ENCODE data around the gene IFRD1. TPM values are rescaled to one million over a fixed set of nuclear protein-coding genes. Genes with fewer than 3 reads are reported as not detected.
"Not testable (repeated sequence)": the region's sequence is repeated elsewhere in the genome, so short reads cannot be mapped to it uniquely, and the experiment has no call there.

IFRD1 gene
- total RNA-seq, 1 donor from 2014 or later, result 15.1 TPM

DNA sequence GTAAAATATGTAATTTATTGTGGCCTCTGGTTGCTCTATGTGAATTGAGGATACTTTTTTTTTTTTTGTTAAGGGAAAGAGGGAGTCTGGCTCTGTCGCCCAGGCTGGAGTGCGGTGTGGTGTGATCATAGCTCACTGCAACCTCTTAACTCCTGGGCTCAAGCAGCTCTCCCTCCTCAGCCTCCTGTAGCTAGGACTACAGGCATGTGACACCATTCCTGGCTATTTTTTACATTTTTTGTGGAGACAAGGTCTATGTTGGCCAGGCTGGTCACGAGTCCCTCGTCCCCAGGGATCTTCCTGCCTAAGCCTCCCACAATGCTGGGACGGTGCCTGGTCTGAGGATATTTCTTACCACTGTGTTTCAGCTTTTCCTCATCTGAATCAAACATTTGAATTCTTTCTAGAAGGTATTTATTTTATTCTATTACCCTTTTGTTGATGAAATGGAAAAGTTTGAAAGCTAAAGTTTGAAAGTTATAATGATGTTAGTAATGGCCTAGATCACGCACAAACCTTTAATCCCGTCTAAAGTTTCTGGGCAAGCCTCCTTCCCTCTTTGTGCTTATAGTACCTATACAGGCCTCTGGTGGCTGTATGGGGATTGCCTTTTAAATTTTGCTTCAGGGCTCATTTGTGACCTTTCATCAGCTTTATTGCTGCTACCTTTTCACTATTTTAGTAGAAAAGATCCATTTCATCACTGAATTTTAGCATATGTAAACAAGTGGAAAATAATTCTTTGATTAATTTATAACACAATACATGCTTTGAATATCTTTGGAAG, 2.0 kb downstream of the IFRD1 start:
- Histone ChIP-seq H3K4me1 (ENCODE audit: control insufficient read depth in 3 of 3, insufficient read depth in 3 of 3, low read length in 3 of 3) (peaks cover 15 to 35% (median 23%) of the 10 kb centered on the region in 3 donors), H3K4me3 (ENCODE audit: low read length in 3 of 3) (peak overlapping the region; percentile 88 to 97 (median 94)), H3K9me3 (ENCODE audit: control insufficient read depth in 3 of 3, low read length in 3 of 3) (no peaks in the 10 kb centered on the region), H3K27me3 (ENCODE audit: control insufficient read depth in 3 of 3, insufficient read depth in 3 of 3, low read length in 3 of 3) (no peaks in the 10 kb centered on the region), H3K27ac (ENCODE audit: low read depth, low read length) (peak overlapping the region; percentile 99), H3K9ac (ENCODE audit: low read depth in 1 of 3, low read length in 3 of 3) (peak overlapping the region; percentile 98 to 99 (median 99)), H3K36me3 (ENCODE audit: control insufficient read depth in 3 of 3, insufficient read depth in 3 of 3, low read length in 3 of 3) (peaks cover 8 to 17% (median 10%) of the 10 kb centered on the region in 3 donors)

DNA sequence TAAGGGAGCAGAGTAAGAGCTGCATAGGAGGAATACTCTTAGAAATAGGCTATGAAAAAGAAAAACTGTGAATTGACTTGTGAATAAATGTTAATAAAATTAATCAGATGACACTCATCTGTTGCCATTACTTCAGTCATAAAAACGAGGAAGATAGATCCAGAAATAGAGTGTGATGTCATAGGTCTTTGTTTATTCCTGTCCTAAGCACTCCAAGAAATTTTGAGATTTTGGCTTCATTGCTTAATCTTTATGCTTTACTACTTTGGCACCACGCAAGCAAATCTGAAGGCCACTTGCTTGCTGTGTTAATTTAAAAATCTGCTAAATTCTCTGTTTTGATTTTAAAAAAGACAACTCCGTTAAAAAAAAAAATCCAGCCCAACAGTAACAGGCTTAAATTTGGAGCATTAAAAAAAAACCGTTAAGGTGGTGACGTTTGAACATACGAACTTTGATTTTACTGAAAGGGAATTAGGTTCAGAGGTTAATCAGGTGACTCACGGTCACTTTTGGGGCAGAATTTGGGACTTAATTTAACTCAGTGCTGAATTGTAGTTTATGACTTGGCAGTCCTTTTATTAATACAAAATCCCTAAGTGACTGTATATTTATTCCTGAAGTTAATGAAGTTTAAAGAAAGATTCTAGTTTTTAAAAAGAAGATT, 3.4 kb downstream of the IFRD1 start:
- Histone ChIP-seq H3K9ac (ENCODE audit: low read depth in 1 of 3, low read length in 3 of 3) (peak overlapping the region; percentile 98 to 99 (median 99)), H3K36me3 (ENCODE audit: control insufficient read depth in 3 of 3, insufficient read depth in 3 of 3, low read length in 3 of 3) (peaks cover 13 to 27% (median 13%) of the 10 kb centered on the region in 3 donors), H3K4me3 (ENCODE audit: low read length in 3 of 3) (peak overlapping the region; percentile 16 to 97 (median 37)), H3K4me1 (ENCODE audit: control insufficient read depth in 3 of 3, insufficient read depth in 3 of 3, low read length in 3 of 3) (peaks cover 8 to 31% (median 17%) of the 10 kb centered on the region in 3 donors), H3K27me3 (ENCODE audit: control insufficient read depth in 3 of 3, insufficient read depth in 3 of 3, low read length in 3 of 3) (no peaks in the 10 kb centered on the region), H3K9me3 (ENCODE audit: control insufficient read depth in 3 of 3, low read length in 3 of 3) (no peaks in the 10 kb centered on the region), H3K27ac (ENCODE audit: low read depth, low read length) (peak overlapping the region; percentile 99)

DNA sequence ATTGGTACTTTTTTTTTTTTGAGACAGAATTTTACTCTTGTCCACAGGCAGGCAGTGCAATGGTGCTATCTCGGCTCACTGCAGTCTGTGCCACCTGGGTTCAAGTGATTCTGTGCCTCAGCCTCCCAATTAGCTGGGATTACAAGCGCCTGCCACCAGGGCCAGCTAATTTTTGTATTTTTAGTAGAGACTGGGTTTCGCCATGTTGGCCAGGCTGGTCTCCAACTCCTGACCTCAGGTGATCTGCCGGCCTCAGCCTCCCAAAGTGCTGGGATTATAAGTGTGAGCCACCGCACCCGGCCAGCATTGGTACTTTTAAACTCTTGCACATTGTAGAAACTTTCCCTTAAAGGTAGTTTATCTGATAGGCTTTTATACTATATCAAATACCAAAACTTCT, 3.9 kb downstream of the IFRD1 start:
- H3K36me3 ChIP-seq (ENCODE audit: control insufficient read depth in 3 of 3, insufficient read depth in 3 of 3, low read length in 3 of 3), result peaks cover 17 to 33% (median 18%) of the 10 kb centered on the region in 3 donors
- H3K9ac ChIP-seq (ENCODE audit: low read depth in 1 of 3, low read length in 3 of 3), result peak overlapping the region; percentile 98 to 99 (median 99)
- H3K9me3 ChIP-seq (ENCODE audit: control insufficient read depth in 3 of 3, low read length in 3 of 3); H3K27me3 ChIP-seq (ENCODE audit: control insufficient read depth in 3 of 3, insufficient read depth in 3 of 3, low read length in 3 of 3): not testable (repeated sequence)
- peaks cover 6 to 31% (median 16%) of the 10 kb centered on the region in 3 donors for H3K4me1 ChIP-seq (ENCODE audit: control insufficient read depth in 3 of 3, insufficient read depth in 3 of 3, low read length in 3 of 3)
- H3K4me3 ChIP-seq (ENCODE audit: low read length in 3 of 3), result peak overlapping the region; percentile 16 to 97 (median 37)
- H3K27ac ChIP-seq (ENCODE audit: low read depth, low read length), result peak overlapping the region; percentile 99

DNA sequence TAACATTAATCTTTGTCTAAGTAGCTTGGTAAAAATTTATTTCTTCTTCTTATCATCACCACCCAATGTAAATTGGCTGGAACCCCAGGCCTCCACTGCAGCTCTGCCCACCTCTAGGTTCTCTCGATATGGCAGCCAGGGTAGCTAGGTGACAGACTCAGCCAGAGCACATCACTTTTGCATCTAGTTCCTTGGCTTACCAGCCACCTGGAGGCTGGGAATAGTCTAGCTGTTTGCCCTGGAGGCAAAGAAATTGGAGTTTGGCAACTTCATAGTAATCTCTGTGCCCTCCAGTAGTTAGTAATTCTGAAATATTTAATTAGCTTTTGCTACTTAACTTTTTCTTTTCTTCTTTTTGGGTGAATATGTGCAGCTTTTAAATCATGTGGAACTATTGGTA, 9.4 kb downstream of the IFRD1 start:
- H3K4me3 ChIP-seq (ENCODE audit: low read length in 3 of 3), result no peak overlapping the region
- no peaks in the 10 kb centered on the region for H3K9me3 ChIP-seq (ENCODE audit: control insufficient read depth in 3 of 3, low read length in 3 of 3)
- no peak overlapping the region for H3K27ac ChIP-seq (ENCODE audit: low read depth, low read length)
- no peaks in the 10 kb centered on the region for H3K27me3 ChIP-seq (ENCODE audit: control insufficient read depth in 3 of 3, insufficient read depth in 3 of 3, low read length in 3 of 3)
- no peak overlapping the region for H3K9ac ChIP-seq (ENCODE audit: low read depth in 1 of 3, low read length in 3 of 3)
- H3K36me3 ChIP-seq (ENCODE audit: control insufficient read depth in 3 of 3, insufficient read depth in 3 of 3, low read length in 3 of 3), result peaks cover 29 to 68% (median 57%) of the 10 kb centered on the region in 3 donors
- H3K4me1 ChIP-seq (ENCODE audit: control insufficient read depth in 3 of 3, insufficient read depth in 3 of 3, low read length in 3 of 3), result peaks cover 11 to 22% (median 21%) of the 10 kb centered on the region in 3 donors

DNA sequence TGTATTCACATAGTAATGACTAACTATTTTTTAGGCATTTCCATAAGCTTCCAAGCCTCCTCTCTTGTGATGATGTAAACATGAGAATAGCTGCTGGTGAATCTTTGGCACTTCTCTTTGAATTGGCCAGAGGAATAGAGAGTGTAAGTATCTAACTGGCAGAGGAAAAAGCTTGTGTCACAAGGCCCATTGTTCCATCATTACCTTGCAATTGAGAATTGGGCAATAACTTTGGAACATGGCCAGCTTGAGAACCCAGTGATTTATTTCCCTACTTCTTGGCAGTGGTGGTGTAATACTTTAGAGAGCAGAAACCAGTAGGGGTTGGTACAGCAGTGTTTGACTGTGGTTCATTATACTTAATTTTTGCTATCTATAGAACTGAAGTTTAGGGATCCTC, 12.0 kb downstream of the IFRD1 start:
- Histone ChIP-seq H3K27me3 (ENCODE audit: control insufficient read depth in 3 of 3, insufficient read depth in 3 of 3, low read length in 3 of 3) (no peaks in the 10 kb centered on the region), H3K4me3 (ENCODE audit: low read length in 3 of 3) (no peak overlapping the region), H3K9me3 (ENCODE audit: control insufficient read depth in 3 of 3, low read length in 3 of 3) (no peaks in the 10 kb centered on the region), H3K36me3 (ENCODE audit: control insufficient read depth in 3 of 3, insufficient read depth in 3 of 3, low read length in 3 of 3) (peaks cover 23 to 59% (median 55%) of the 10 kb centered on the region in 3 donors), H3K9ac (ENCODE audit: low read depth in 1 of 3, low read length in 3 of 3) (no peak overlapping the region), H3K27ac (ENCODE audit: low read depth, low read length) (peak overlapping the region; percentile 4), H3K4me1 (ENCODE audit: control insufficient read depth in 3 of 3, insufficient read depth in 3 of 3, low read length in 3 of 3) (peaks cover 12 to 28% (median 26%) of the 10 kb centered on the region in 3 donors)

DNA sequence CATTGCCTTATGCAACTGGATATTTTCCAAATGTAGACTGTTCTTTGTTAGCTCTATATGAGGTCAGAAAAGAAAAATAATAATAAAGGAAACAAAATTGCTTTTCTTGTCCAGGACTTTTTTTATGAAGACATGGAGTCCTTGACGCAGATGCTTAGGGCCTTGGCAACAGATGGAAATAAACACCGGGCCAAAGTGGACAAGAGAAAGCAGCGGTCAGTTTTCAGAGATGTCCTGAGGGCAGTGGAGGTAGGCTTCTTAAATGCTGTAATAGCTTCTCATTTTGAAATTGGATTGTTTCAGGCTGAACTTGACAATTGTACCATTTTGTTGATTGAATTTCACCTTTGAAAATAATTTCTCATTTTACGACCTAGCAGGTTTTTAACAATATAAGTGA, 17.6 kb downstream of the IFRD1 start:
- H3K4me1 ChIP-seq (ENCODE audit: control insufficient read depth in 3 of 3, insufficient read depth in 3 of 3, low read length in 3 of 3), result peaks cover 18 to 28% (median 25%) of the 10 kb centered on the region in 3 donors
- no peak overlapping the region for H3K27ac ChIP-seq (ENCODE audit: low read depth, low read length)
- H3K36me3 ChIP-seq (ENCODE audit: control insufficient read depth in 3 of 3, insufficient read depth in 3 of 3, low read length in 3 of 3), result peaks cover 18 to 56% (median 56%) of the 10 kb centered on the region in 3 donors
- no peaks in the 10 kb centered on the region for H3K9me3 ChIP-seq (ENCODE audit: control insufficient read depth in 3 of 3, low read length in 3 of 3)
- no peaks in the 10 kb centered on the region for H3K27me3 ChIP-seq (ENCODE audit: control insufficient read depth in 3 of 3, insufficient read depth in 3 of 3, low read length in 3 of 3)
- no peak overlapping the region for H3K4me3 ChIP-seq (ENCODE audit: low read length in 3 of 3)
- no peak overlapping the region for H3K9ac ChIP-seq (ENCODE audit: low read depth in 1 of 3, low read length in 3 of 3)

DNA sequence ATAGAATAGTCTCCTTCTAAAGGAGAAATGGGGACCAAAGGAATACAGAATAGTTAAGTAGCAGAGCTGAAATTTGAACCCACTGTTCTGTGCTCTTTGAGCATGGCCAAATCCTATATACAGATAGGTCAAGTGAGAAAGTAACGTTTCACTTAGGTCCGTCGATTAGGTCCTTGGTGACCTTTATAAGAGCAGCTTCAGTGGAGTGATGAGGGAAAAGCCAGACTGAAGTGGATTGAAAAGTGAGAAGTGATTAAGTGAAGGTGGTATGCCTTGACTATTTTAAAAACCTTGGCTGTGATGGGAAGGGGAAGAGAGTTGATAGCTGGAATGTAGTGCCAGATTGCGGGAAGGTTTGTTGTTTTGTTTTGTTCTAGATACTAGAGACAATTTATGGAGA, 19.9 kb downstream of the IFRD1 start:
- Histone ChIP-seq H3K36me3 (ENCODE audit: control insufficient read depth in 3 of 3, insufficient read depth in 3 of 3, low read length in 3 of 3) (peaks cover 20 to 52% (median 51%) of the 10 kb centered on the region in 3 donors), H3K9me3 (ENCODE audit: control insufficient read depth in 3 of 3, low read length in 3 of 3) (no peaks in the 10 kb centered on the region), H3K27ac (ENCODE audit: low read depth, low read length) (no peak overlapping the region), H3K27me3 (ENCODE audit: control insufficient read depth in 3 of 3, insufficient read depth in 3 of 3, low read length in 3 of 3) (no peaks in the 10 kb centered on the region), H3K4me1 (ENCODE audit: control insufficient read depth in 3 of 3, insufficient read depth in 3 of 3, low read length in 3 of 3) (peaks cover 14 to 20% (median 19%) of the 10 kb centered on the region in 3 donors), H3K4me3 (ENCODE audit: low read length in 3 of 3) (no peak overlapping the region), H3K9ac (ENCODE audit: low read depth in 1 of 3, low read length in 3 of 3) (no peak overlapping the region)

DNA sequence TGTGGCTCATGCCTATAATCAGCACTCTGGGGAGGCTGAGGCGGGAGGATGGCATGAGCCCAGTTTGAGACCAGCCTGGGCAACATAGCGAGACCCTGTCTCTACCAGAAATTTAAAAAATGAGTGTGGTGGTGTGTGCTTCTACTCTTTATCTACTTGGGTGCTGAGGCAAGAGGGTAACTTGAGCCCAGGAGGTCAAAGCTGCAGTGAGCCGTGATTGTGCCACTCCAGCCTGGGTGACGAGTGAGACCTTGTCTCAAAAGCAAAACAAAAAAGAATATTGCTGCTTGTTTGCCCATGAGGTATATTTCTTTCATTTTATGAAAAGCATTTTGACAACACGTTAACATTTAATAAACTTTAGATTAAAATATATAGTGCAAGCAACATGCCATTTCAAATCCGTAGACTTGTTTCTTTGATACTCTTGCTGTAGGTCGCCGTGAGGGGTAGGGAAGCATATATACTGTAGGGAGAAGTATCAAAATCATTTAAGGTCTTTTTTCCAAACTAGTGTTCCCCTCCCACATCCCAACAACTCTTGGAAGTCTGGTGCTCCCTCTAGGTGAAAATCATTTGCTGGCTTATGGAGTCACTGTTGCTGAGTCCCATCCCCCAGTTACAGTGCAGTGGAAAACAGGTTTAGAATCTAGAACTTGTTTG, 26.3 kb downstream of the IFRD1 start:
- H3K27ac ChIP-seq (ENCODE audit: low read depth, low read length), result no peak overlapping the region
- no peaks in the 10 kb centered on the region for H3K9me3 ChIP-seq (ENCODE audit: control insufficient read depth in 3 of 3, low read length in 3 of 3)
- H3K4me1 ChIP-seq (ENCODE audit: control insufficient read depth in 3 of 3, insufficient read depth in 3 of 3, low read length in 3 of 3), result peaks cover 3 to 16% (median 8%) of the 10 kb centered on the region in 3 donors
- H3K27me3 ChIP-seq (ENCODE audit: control insufficient read depth in 3 of 3, insufficient read depth in 3 of 3, low read length in 3 of 3), result no peaks in the 10 kb centered on the region
- no peak overlapping the region for H3K4me3 ChIP-seq (ENCODE audit: low read length in 3 of 3)
- no peak overlapping the region for H3K9ac ChIP-seq (ENCODE audit: low read depth in 1 of 3, low read length in 3 of 3)
- H3K36me3 ChIP-seq (ENCODE audit: control insufficient read depth in 3 of 3, insufficient read depth in 3 of 3, low read length in 3 of 3), result peaks cover 10 to 38% (median 30%) of the 10 kb centered on the region in 3 donors

DNA sequence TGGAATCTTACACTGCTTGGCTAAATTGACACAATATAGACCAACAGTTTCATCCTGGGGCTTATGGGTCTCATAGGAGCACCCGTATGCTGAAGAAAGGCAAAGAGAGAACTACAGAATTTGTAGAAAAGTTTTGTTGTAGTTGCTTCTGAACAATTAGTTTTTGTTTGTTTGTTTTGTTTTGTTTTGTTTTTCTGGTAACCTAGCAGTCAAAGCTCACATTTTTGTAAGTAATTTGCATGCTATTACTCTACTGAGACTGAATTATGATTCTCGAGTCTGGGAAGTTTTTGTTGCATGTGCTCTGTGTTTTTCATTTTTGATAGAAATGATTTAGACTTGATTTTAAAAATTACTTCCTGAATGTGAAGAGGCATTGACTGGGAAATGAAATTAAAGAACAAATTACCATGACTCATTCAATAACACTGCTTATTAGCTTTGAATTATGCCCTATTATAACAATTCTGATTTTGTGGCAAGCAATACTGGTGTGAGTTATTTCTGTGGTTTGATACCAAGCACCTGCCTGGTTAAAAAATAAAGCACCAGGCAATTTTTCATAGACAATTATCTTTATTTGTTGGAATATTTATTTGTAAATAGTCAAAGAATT, 31.0 kb downstream of the IFRD1 start:
- Histone ChIP-seq H3K4me3 (ENCODE audit: low read length in 3 of 3) (peak overlapping the region; percentile 53 to 84 (median 59)), H3K27ac (ENCODE audit: low read depth, low read length) (peak overlapping the region; percentile 98), H3K9me3 (ENCODE audit: control insufficient read depth in 3 of 3, low read length in 3 of 3) (no peaks in the 10 kb centered on the region), H3K4me1 (ENCODE audit: control insufficient read depth in 3 of 3, insufficient read depth in 3 of 3, low read length in 3 of 3) (peaks cover 29 to 30% (median 30%) of the 10 kb centered on the region in 3 donors), H3K27me3 (ENCODE audit: control insufficient read depth in 3 of 3, insufficient read depth in 3 of 3, low read length in 3 of 3) (no peaks in the 10 kb centered on the region), H3K9ac (ENCODE audit: low read depth in 1 of 3, low read length in 3 of 3) (peak overlapping the region; percentile 73 to 86 (median 76)), H3K36me3 (ENCODE audit: control insufficient read depth in 3 of 3, insufficient read depth in 3 of 3, low read length in 3 of 3) (peaks cover 0 to 7% (median 3%) of the 10 kb centered on the region in 3 donors)

Data from skeletal muscle tissue (tissue), 4 donors.